GM12865 (cell line): Measurements from ENCODE around the gene STXBP6.

Experiments used
- DNase-seq: peaks from one replicate; pipeline ENCODE4 v3.0.0; 2010; ENCODE audit warnings: low read depth
- H3K4me3 ChIP-seq: 2 replicates; pipeline ENCODE4 v1.5.1; 2011; ENCODE audit warnings: mild to moderate bottlenecking, low read depth, low read length, control low read depth
- TF ChIP-seq, protein P1 (sequence below): IDR thresholded peaks from 2 replicates; pipeline ENCODE4 v1.5.1; 2011; ENCODE audit warnings: low read length, control low read depth, low read depth, inconsistent platforms; ENCODE audit not compliant: insufficient read depth; ENCODE audit errors: missing control alignments

Gene STXBP6

DNA sequence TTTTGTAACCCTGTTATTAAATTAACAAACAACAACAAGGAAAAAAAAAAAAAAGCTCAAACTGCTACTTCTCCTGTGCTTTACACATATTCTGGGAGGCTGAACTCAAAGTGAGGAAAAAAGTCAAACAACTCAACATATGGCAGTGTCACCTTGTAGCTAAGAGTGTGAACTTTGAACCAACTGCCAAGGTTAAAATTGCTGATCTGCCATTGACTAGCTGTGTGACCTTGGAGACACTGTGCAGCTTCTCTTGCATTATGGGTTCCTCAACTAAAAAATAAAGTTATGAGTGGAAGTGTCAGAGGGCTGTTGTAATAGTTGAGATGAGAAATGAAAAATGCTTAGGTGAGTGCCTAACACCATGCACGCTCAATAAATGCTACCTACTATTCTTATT, 34.2 kb downstream of the STXBP6 start:
- TF ChIP-seq, protein P1, sequence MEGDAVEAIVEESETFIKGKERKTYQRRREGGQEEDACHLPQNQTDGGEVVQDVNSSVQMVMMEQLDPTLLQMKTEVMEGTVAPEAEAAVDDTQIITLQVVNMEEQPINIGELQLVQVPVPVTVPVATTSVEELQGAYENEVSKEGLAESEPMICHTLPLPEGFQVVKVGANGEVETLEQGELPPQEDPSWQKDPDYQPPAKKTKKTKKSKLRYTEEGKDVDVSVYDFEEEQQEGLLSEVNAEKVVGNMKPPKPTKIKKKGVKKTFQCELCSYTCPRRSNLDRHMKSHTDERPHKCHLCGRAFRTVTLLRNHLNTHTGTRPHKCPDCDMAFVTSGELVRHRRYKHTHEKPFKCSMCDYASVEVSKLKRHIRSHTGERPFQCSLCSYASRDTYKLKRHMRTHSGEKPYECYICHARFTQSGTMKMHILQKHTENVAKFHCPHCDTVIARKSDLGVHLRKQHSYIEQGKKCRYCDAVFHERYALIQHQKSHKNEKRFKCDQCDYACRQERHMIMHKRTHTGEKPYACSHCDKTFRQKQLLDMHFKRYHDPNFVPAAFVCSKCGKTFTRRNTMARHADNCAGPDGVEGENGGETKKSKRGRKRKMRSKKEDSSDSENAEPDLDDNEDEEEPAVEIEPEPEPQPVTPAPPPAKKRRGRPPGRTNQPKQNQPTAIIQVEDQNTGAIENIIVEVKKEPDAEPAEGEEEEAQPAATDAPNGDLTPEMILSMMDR, result no peak
- DNase-seq, result no peak

DNA sequence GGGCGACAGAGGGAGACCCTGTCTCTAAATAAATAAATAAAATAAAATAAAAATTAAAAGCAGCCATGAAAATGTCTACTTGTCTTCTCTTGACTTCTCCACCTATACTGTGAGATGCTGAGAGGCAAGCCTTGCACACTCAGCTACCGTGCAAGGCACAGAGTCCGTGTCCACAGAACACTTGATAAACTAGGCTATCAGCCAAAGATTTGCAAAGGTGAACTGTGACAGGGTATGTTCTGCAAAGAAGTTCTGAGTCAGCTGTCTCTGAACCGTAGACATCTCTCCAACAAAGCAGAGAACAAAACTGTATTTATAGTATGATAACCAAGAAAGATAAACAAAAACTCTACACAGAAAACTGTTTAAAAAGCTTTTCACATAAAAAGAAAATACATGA, 35.5 kb downstream of the STXBP6 start:
- TF ChIP-seq, protein P1, result no peak
- DNase-seq, result no peak
- H3K4me3 ChIP-seq, result no peak overlapping the region

More for the DNA sequence above, 34.2 kb downstream of the STXBP6 start:
- H3K4me3 ChIP-seq, result no peak overlapping the region

DNA sequence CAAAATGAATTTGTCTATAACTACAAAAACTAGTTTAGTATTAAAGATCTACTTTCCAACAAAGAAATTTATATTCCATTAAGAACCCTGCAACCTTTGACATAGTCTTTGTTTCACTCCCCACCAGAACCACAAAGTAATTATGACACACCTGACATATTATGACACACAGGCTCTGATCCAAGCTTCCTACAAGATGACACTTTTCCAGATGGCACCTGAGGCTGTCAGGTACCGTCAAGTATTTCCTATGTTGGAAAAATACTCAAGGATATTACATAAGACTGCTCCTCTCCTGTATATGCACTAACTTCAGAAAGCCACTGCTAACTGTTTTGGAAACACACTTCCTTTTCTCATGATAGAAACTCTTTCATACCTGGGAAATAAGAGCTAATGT, 38.9 kb downstream of the STXBP6 start:
- TF ChIP-seq, protein P1, result no peak
- no peak overlapping the region for H3K4me3 ChIP-seq
- no peak for DNase-seq

DNA sequence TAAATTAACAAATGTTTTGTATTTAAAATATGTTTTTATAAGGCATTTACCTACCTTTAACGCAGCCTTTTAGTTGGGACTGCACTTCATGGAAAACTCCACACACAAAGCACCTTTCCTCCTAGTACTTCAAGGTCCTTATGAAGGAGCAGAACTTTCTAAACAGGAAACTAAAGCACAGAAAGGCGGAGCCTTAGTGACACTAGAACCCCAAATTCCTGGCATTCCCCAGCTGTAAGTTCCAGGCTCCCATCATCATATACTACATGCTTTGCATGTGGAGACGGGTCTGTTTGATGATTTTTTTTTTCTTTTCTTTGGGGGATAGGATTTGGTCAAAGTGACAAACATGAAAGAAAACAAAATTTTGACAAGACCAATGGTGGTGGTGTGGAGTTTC, 39.5 kb downstream of the STXBP6 start:
- TF ChIP-seq, protein P1, result no peak
- no peak overlapping the region for H3K4me3 ChIP-seq
- no peak for DNase-seq

DNA sequence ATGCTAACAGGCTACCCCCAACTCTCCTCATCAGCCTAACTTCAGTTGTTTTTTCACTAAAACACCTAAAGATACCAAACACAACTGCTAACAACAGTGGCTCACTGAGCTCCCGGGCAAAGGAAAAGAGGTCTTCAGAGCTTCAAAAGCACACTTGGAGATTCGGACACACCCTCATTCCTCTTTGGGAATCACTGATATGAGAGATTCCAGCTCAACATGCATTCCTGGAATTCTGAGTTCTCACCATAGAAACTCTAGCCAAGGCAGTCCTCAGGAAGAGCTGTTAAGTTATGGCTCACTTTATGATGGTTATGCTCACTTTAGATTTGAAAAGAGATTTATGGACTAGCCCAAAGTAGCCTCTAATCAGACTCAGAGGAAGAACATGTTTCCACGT, 40.1 kb downstream of the STXBP6 start:
- no peak overlapping the region for H3K4me3 ChIP-seq
- TF ChIP-seq, protein P1, result no peak
- DNase-seq, result no peak

DNA sequence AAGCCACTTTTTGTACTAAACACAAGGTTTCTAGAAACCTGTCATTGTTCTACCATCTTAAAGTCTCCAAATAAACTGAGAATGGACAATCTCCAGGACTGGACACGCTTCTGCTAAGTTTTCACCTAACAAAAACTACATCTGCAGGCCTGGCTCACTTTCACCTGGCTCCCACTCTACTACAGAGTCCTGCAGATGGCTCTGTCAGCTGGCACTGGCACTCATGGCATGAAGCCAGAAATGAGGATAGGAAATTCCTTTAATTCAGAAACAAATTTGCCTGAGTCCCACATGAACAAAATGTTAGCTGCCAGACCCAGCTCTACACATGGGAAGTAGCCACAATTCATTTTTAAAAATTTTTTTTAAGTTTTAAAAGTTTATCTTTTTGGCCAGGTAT, 42.1 kb downstream of the STXBP6 start:
- no peak for DNase-seq
- H3K4me3 ChIP-seq, result no peak overlapping the region
- TF ChIP-seq, protein P1, result no peak

DNA sequence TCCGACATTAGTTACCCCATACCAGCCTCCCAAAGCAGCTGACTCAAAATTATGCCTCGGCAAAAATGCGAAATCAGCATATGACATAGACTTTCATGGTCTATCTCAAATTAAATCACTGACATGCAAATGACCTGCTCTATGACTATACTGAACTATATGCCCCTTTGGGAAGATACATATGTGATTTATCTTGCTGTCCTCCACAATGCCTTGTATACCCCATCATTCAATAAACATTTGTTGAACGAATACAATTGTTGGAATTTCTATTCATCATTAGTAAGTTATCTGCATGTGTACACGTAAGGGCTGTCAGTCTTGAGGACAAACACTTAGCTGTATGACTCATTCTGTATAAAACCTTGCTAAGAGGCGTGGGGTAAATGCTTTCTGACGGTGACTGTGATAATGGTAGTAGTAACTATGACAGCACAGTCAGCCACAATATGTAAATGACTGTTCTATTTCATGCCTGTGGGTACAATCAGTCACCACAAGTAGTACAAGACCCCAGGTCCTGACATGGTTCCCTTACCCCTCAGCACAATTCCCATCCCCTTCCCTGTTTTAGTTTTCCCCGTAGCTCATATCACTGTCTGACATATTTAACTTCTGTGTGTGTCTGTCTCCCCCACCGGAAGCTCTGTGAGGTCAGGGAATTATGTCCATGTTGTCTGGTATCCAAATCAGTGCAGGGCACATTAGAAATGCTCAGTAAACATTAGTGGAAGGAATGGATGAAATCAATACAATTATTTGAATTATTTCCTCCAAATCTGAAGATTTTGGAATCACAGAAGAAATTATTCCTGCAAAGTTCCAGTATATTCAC, 42.8 kb downstream of the STXBP6 start:
- TF ChIP-seq, protein P1, result no peak
- no peak overlapping the region for H3K4me3 ChIP-seq
- no peak for DNase-seq
